Epithelial cell of esophagus (primary cell): Measurements from ENCODE around the gene ROBO3.

Experiments used
- DNase-seq: peaks from one replicate; pipeline ENCODE4 v3.0.0; 2010; ENCODE audit warnings: low read depth
- H3K4me3 ChIP-seq: 2 replicates; pipeline ENCODE4 v1.5.1; 2011; ENCODE audit warnings: mild to moderate bottlenecking, low read length, control low read depth
- CTCF ChIP-seq: IDR thresholded peaks from 2 replicates; pipeline ENCODE4 v1.5.1; 2011; ENCODE audit warnings: low read depth, mild to moderate bottlenecking, low read length, control low read depth, inconsistent platforms; ENCODE audit not compliant: insufficient read depth; ENCODE audit errors: missing control alignments

The ROBO3 gene

DNA sequence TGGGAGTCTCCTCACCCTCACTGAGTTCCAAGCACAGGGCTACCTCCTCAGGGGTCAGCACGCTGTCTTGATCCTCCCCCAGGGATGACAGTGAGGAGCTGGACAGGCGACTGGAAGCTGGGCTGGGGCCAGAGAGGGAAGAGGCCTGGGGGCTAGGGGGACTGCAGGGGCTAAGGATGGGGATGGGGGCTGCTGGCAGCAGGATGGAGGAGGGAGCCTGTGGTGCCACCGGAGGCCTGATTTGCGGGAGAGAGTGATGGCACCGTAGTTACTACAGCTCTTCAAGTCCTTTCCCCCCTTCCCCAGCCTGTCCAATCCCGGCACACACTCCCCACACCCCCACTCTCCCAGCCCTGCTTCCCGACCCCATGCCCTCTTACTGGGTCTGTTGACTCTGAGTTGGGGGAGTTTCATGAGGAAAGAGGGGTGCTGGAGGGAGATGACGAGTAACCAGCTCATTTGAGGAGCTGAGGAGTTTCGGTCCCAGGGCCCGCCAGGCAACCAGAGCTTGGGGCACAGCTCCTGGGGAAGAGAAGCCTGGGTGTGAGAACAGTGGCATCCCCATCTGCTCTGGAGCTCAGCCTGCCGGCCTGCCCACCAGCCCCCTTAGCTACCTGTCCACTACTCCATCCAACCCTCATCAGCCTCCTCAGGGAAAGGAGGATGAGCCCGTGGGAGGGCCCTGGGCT lies 21.9 kb downstream of the ROBO3 start:
- DNase-seq: no peak
- TF ChIP-seq CTCF: no peak
- H3K4me3 ChIP-seq: no peak overlapping the region

DNA sequence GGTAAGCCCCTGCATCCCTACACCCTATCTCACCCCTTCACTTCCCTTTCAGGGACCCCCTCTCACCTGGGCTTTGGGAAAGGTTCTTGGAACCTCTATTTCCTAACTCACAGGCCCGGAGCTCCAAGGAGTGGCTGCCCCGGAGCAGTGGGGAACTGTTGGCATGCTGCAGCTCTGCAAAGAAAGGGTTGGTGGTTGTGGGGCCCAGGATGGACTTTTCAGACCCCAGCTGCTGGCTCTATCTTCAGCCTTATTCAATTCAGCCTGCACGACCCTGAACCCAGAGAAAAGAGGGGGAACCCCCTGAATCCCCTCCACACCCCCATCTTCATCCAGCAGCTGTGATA lies 22.4 kb downstream of the ROBO3 start:
- H3K4me3 ChIP-seq: no peak overlapping the region
- DNase-seq: no peak
- TF ChIP-seq CTCF: no peak

DNA sequence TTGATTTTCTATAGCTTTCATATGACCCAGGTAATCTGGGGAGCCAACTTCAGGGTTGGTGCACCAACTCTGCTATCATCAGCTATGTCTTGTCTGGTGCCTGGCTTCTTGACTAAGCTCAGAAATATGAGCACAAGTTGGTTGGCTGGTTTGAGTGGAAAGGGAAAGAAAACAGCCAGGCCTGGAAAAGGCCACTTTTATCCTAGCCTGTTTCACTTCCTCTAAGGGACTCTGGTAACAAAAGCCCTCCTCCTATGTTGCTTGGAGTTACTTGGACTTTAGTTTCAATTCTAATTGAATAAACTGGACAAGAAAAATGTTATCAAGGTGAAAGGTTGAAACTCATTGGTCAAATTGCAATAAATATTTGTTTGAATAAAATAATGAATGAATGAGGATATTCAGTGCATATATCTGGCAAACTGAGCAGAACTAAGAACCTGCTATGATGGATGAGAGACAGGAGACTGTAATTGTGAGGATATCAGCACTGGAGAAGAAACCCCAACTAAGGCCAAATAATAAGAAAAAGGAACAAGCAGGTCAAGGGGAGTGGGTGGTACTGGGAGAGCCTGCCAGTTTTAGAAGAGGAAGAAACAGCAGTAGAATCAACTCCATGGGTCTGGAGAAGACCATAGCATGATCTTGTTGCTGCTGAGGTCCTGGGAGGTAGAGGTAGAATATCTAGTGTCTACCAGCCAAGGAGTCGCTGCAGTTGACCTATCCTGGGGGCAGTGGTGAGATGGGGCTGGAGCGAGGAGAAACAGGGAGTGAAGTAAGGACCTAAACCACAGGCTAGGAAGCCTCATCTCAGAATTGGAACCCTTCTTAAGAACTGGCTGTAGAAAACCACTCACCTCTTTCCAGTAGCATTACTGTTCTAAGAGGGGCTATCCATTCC lies 24.2 kb downstream of the ROBO3 start:
- TF ChIP-seq CTCF: no peak
- H3K4me3 ChIP-seq: no peak overlapping the region
- no peak for DNase-seq

DNA sequence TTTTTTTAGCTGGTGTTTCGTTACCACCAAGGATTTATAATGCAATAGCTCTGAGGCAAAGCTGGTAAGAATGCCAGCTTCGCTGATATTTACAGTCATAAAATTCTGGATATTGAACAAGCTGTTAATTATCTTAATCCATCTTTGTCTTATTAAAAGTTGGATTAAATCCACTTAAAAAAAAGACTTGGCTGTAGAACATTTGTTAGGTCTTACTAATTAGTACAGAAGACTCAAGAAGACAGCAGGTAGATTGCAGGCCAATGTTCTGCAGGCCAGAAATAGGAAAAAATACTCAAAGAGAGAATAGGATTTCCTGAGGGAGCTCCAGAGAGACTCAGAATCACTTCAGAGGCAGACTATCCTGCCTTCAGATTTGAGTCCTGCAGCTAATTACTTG lies 24.9 kb downstream of the ROBO3 start:
- no peak overlapping the region for H3K4me3 ChIP-seq
- no peak for DNase-seq
- no peak for TF ChIP-seq CTCF

GRCh38 chr11:124890683-124891372 lies 25.6 kb downstream of the ROBO3 start:
- H3K4me3 ChIP-seq: no peak overlapping the region
- TF ChIP-seq CTCF: no peak
- no peak for DNase-seq

GRCh38 chr11:124891373-124891861 lies 26.2 kb downstream of the ROBO3 start:
- no peak for TF ChIP-seq CTCF
- H3K4me3 ChIP-seq: no peak overlapping the region
- no peak for DNase-seq
